Stimulated activated naive CD8-positive, alpha-beta T cell treated with anti-CD3 and anti-CD28 coated beads, Interleukin-15, Interleukin-2, amounts not matched to agents 100 U/mL and 50 U/mL, for 24 hours (primary cell): ENCODE measurements around the gene C4B.
"Not testable (repeated sequence)": the region's sequence is repeated elsewhere in the genome, so short reads cannot be mapped to it uniquely, and the experiment has no call there.

Experiments
- ATAC-seq: fragments of 150-1000 bp; cut with Tn5 transposase; one replicate; pipeline ENCODE4 v1.10.0; 2021
- DNase-seq: peaks from one replicate; pipeline ENCODE4 v3.0.0; 2021

Gene C4B

GRCh38 chr6:32014547-32014946 is at the start of gene C4B:
Gene C4B (plus strand): TSS chr6:32014795. CDS start chr6:32014846, 51 bp downstream.
- not testable (repeated sequence) for DNase-seq, ATAC-seq

GRCh38 chr6:31965700-31966099 is 48.9 kb upstream of the C4B start:
- no peak for ATAC-seq
- DNase-seq = no peak

DNA sequence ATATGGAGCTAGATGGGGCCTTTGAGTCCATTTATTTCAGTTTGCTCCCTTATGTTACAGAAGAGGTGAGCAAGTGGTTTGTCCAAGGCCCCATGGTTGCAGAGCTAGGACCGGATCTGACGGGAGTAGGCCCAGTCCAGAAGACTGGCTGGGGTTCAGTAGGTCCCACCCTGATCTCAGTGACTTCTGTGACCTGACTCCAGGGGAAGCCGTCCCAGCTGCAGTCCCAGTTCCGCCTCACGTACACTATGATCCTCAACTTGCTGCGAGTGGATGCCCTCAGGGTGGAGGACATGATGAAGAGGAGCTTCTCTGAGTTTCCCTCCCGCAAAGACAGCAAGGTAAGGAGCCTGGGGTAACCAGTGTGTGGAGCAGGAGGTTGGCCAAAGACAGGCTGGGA is 48.1 kb upstream of the C4B start:
- DNase-seq = no peak
- no peak for ATAC-seq

GRCh38 chr6:31966997-31967925 is 47.3 kb upstream of the C4B start:
- no peak for ATAC-seq
- DNase-seq = no peak

DNA sequence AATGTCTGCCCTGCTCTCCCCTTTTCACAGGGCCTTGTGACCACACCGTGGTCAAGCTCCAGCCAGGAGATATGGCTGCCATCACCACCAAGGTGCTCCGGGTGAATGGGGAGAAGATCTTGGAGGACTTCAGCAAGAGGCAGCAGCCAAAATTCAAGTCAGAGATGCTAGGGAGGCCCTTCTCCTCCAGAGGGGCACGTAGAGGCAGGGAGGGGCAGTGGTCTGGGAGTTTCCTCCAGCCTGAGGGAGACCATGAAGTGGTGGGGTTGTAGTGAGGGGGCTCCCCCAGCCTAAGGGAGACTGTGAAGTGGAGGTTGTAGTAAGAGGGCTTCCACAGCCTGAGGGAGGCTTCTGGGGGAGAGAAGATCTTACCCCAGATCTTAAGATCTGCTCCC is 46.7 kb upstream of the C4B start:
- DNase-seq (no peak), ATAC-seq (no peak)

- DNase-seq (no peak), ATAC-seq (no peak)
Measured at GRCh38 chr6:31968326-31968725, 46.3 kb upstream of the C4B start.

GRCh38 chr6:31968791-31969711 is 45.5 kb upstream of the C4B start:
- no peak for DNase-seq
- ATAC-seq = no peak

DNA sequence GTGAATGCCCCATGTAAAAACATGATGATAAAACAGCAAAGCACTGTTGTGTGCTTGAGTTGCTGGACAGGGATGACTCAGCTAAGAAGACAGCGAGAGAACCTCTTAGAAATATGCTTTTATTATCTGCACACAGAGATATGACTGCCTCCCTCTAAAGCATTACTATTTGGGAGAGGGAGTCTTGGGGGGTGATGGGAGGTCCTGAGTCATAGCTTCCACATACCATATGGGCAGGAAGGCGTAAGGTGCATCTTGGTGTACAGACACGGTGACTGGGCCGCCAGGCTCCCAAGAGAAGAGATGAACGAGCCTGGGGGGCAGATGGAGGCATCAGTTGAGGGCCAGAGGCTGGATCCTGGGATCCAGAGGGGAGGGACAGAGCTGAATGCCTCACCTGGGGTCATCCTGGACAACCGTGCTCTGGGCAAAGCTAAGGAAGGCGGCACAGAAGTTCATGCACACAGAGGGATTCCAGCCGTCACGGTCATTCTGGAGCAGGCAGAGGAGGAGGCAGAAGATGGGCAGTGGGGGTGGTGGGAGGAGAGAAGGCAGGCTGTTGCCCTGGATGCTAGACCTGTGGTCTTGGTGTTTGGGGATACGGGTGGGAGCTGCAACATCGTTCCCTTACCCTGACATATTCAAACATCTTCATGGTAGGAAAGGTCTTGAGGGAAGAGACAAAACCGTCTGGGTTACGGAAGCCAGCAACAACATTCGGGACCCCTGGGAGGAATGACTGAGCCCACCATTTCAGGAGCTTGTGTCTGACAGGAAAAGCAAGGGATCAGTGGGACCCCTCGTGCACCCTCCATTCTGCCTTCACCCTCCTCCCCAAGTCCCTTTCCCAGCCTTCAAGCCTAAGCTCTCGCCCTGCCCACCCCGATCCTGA is 44.6 kb upstream of the C4B start:
- no peak for DNase-seq
- ATAC-seq = no peak

- ATAC-seq = no peak
- no peak for DNase-seq
Measured at GRCh38 chr6:31970604-31971271, 43.9 kb upstream of the C4B start.

DNA sequence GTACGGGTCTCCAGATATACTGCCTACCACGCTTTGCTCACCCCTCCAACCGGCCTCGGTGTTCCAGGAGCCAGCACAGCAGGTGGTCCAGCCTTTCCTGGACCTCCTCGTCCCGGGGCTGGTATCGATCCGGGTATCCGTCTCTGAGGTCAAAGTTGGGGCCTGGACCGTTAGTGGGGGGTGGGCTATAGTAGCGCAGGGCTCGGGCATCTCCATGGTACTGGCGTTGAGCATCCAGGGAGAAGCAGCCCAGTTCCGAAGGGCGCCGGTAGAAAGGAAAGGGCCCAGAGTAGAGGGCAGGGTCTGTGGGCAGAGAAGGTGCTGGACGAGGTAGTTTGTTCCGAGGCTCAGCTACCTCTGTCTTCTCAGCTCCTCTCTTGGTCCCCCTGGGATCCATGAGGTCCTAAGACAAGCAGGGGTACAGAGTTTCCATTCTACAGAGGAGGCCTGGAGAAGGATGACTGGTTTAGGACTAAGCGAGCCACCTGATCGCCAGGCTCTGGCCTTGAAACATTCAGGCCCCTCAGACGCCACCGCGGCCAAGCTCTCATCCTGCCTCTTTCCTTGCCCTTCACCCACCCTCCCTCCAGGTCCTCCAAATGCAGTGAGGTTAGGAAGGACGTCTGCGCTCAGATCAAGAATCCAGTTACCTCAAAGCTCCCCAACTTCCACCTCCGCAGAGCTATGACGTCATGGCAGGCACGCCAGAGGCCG is 43.2 kb upstream of the C4B start:
- no peak for ATAC-seq

GRCh38 chr6:31971993-31972708 is 42.4 kb upstream of the C4B start, which contains the start of gene DXO:
Gene DXO (minus strand): TSS chr6:31972138. CDS start chr6:31971675, 463 bp downstream.
- ATAC-seq = peak; percentile 97
- DNase-seq = peak; percentile 97

More for the DNA sequence above, 43.2 kb upstream of the C4B start:
- no peak for DNase-seq

- no peak for DNase-seq
- ATAC-seq = no peak
Measured at GRCh38 chr6:31972709-31973350, 41.8 kb upstream of the C4B start.

- DNase-seq, ATAC-seq: not testable (repeated sequence)
Measured at GRCh38 chr6:31976065-31976464, 38.5 kb upstream of the C4B start.

GRCh38 chr6:31977816-31978431 is 36.7 kb upstream of the C4B start:
- no peak for ATAC-seq
- no peak for DNase-seq

GRCh38 chr6:31978831-31979230 is 35.8 kb upstream of the C4B start:
- no peak for DNase-seq
- ATAC-seq = no peak

GRCh38 chr6:31979238-31979898 is 35.2 kb upstream of the C4B start:
- DNase-seq (no peak), ATAC-seq (no peak)

GRCh38 chr6:31980195-31980876 is 34.3 kb upstream of the C4B start:
- ATAC-seq, DNase-seq: not testable (repeated sequence)

DNA sequence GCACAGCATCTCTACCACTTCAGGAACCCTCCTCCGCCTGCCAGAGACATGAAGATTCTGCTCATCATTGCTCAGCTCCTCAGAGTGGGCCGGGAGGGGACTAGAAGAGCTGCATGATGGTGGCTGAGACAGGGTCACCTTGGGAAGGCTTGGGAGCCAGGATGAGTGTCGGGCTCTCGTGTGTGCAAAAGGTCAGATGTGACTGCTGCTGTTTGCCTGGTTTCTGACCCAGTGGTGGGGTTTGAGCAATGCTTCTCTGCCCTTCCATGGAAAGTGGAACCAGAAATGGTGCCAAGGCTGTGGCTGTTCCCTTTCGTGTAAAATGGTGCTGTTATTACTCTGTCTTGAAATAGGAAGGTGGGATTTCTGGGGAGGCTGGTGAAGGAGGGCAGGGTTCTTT is 33.6 kb upstream of the C4B start:
- not testable (repeated sequence) for DNase-seq, ATAC-seq
